HG02759 (cell line): Measurements from ENCODE around the gene ZNF550.
A peak's percentile ranks its signal among the peaks of the same experiment; 100 is the strongest.
"Not testable (repeated sequence)": the region's sequence is repeated elsewhere in the genome, so short reads cannot be mapped to it uniquely, and the experiment has no call there.

Source experiments
- ATAC-seq: cut with Tn5 transposase; IDR thresholded peaks from one replicate; pipeline ENCODE4 v1.9.1; 2021; ENCODE audit warnings: mild to moderate bottlenecking, moderate library complexity; ENCODE audit not compliant: unreplicated experiment

Gene ZNF550

DNA sequence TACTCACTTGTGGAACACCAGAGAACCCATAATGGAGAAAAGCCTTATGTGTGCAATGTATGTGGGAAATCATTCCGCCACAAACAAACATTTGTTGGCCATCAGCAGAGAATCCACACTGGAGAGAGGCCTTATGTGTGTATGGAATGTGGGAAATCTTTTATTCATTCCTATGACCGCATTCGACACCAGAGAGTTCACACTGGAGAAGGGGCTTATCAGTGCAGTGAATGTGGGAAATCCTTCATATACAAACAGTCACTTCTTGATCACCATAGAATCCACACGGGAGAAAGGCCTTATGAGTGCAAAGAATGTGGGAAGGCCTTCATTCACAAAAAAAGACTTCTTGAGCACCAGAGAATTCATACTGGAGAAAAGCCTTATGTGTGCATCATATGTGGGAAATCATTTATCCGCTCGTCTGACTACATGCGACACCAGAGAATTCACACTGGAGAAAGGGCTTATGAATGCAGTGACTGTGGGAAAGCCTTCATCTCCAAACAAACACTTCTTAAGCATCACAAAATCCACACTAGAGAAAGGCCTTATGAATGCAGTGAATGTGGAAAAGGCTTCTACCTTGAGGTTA is 21.6 kb downstream of the ZNF550 start:
- no peak for ATAC-seq

- peak; percentile 99 for ATAC-seq
These were observed 32.4 kb downstream of the ZNF550 start, which contains the start of gene ZNF549 for GRCh38 chr19:57527136-57527881. ZNF549 (plus strand) TSS chr19:57527356; CDS start chr19:57527574, 218 bp downstream.

DNA sequence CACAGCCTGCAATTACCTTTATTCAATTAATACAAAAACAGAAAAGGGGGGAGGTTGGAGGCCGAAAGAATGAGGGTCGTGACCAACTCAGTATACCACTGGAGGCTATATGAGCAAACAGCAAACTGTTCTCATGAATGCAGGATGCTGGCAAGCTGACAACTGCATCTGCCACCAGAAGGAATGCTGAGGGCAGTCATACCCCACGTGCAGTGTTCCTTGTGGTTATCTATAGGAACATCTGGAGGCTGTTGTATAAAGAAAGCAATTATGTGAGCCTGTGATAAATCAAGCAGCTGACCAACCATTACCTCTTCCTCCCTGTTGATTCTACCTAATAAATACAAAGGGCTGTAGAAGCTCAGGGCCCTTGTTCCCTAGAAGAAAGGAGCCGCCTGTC is 41.6 kb downstream of the ZNF550 start:
- not testable (repeated sequence) for ATAC-seq

DNA sequence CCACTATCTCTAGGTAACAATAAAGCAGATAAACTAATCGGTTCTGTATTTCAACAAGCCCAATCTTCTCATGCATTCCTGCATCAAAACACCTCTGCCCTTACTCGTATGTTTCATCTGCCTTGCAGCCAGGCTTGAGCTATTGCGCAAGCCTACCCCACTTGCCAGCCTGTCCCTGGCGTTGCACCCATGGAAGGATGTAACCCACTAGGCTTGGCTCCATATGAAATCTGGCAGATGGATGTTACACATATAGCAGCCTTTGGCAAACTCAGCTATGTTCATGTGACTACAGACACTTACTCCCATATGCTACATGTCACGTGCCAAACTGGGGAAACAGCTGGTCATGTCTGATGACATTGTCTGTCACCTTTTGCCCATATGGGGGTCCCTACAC is 44.4 kb downstream of the ZNF550 start:
- no peak for ATAC-seq

DNA sequence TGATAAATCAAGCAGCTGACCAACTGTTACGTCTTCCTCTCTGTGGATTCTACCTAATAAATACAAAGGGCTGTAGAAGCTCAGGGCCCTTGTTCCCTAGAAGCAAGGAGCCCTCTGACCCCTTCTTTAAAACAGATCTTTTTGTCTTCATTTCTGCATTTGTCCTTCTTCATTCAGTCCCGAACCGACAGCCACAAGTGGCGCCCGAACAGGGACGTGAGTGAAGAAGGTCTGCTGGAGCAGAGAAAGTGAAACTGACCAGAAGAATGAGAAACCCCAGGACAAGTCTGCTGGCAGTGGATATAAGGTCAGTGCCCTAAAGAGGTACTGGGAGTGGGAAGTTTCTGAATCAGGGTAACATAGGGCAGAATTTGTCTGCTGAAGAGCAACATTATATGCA is 46.8 kb downstream of the ZNF550 start:
- ATAC-seq: no peak

DNA sequence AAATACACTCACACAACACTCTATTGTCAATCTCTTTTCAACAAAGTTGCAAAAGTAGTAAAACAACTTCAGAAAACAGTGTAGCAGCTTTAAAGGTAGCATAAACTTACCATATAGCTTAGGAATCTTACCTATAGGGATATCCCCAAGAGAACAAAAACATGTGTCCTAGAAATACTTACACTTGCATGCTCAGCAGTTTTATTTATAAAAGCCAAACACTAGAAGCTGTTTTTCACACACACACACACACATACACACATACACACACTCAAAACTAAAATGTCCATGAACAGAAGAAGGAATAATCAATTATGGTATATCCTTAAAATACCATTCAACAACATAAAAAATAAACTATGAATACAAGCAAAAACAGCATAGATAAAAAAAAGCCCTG is 48.2 kb downstream of the ZNF550 start:
- ATAC-seq: no peak

DNA sequence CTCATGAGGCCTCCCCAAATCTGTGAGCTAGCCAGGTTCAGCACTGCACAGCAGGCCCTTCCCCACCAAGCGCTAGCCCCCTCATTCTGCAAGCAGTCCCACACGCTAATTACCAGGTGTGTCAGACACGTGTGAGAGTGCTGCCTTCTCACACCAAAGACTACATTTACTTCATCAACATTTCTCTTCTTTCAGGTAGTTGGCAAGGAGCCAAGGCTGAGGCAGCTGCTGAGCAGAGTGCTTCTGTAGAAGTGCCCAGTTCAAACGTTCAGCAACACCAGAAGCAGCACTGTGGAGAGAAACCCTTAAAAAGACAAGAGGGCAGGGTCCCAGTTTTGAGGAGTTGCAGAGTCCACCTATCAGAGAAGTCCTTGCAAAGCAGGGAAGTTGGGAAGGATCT is 53.5 kb downstream of the ZNF550 start:
- ATAC-seq: no peak

DNA sequence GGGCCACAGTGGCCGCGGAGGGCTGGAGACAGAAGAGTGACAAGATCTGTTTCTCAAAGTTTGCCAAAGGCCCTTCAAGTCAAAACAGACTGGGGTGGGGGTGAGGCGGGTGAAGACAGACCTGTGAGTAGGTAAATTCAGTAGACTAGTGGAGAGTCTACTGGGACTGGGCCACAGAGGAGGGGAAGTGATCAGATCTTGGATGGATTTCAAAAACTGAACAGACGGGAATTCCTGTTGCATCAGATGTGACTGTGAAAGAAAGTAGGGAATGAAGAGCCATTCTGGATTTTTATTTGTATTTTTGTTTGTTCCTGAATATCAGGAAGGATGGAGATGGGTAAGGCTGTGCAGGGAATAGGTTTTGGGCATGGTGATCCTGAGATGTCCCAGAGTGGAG is 59.3 kb downstream of the ZNF550 start:
- not testable (repeated sequence) for ATAC-seq

DNA sequence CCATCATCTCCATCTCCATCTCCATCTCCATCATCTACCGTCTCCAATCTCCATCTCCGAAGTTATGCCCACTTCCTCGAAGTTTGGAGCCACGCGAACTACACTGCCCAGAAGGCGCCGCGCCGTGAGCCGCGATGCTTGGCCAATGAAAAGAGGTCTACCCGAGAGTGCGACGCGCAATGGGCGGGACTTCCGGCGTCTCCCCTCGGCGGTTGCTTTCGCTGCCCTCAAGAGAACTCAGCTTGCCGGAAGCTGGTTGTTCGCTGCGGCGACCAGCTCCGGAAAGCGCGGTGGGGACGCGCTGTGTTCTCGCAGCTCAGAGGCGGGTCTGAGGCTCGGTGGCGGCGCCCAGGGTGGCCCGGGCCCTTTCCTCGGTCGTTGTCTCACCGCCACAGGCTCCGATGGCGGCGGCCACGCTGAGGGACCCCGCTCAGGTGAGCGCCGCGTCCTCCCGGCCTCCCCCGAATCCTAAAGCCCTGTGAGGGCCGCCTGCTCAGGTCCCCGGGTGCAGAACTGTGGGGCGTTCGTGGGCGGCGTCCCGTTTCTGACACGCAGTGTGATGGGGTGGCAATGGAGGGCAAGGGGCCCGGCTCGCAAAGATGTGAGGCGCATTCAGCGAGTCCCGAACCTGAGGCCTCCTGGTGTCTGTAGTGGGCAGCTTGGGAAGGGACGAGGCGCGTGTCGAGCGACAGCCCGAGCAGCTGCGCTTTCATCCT is 59.8 kb downstream of the ZNF550 start, which contains the start of gene ZNF773:
ZNF773 (plus strand) TSS at position 259 of the 716 bp plus-strand sequence; CDS start at position 402, 143 bp downstream.
- ATAC-seq: peak; percentile 100

DNA sequence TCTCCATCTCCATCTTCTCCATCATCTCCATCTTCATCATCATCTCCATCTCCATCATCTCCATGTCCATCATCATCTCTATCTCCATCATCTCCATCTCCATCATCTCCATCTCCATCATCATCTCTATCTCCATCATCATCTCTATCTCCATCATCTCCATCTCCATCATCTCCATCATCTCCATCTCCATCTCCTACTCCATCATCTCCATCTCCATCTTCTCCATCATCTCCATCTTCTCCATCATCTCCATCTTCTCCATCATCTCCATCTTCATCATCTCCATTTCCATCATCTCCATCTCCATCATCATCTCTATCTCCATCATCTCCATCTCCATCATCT is 60.4 kb downstream of the ZNF550 start:
- not testable (repeated sequence) for ATAC-seq

DNA sequence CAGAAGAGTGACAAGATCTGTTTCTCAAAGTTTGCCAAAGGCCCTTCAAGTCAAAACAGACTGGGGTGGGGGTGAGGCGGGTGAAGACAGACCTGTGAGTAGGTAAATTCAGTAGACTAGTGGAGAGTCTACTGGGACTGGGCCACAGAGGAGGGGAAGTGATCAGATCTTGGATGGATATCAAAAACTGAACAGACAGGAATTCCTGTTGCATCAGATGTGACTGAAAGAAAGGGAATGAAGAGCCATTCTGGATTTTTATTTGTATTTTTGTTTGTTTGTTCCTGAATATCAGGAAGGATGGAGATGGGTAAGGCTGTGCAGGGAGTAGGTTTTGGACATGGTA is 71.4 kb downstream of the ZNF550 start:
- not testable (repeated sequence) for ATAC-seq

- peak; percentile 97 for ATAC-seq
These were observed 72.0 kb downstream of the ZNF550 start, which contains the start of gene ZNF419 for GRCh38 chr19:57487477-57488298. ZNF419 (plus strand) TSS chr19:57487750; CDS start chr19:57487951, 201 bp downstream.
